ENCODE results near the gene MRPL3. TPM values are rescaled to one million over a fixed set of nuclear protein-coding genes. Genes with fewer than 3 reads are reported as not detected.
"Not testable (repeated sequence)": the region's sequence is repeated elsewhere in the genome, so short reads cannot be mapped to it uniquely, and the experiment has no call there.

MRPL3 gene
- total RNA-seq, 1 donor from 2014 or later = 120 TPM

DNA sequence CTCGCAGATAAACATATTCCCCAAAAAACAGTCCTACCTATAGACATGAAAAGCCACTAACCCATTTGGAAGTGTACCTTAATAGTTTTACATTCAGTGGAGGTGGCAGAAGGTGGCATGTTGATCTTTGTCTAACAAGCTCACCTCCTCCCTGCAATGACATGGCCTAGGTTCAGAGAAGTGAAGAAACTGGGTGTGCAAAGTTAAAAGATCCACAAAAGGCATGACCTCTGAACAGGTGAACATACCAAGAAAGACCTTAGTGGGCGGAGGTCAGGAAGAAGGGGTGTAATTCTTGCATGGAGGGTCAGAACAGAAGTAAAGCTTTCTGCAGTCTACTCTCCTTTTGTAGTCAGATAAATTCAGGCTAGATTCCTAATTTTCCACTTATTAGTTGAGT lies 822 bp downstream of the MRPL3 start:
- no peak for DNase-seq (ENCODE audit: low spot score)

GRCh38 chr3:131494706-131495105 lies 8.1 kb downstream of the MRPL3 start:
- DNase-seq (ENCODE audit: low spot score) = no peak

DNA sequence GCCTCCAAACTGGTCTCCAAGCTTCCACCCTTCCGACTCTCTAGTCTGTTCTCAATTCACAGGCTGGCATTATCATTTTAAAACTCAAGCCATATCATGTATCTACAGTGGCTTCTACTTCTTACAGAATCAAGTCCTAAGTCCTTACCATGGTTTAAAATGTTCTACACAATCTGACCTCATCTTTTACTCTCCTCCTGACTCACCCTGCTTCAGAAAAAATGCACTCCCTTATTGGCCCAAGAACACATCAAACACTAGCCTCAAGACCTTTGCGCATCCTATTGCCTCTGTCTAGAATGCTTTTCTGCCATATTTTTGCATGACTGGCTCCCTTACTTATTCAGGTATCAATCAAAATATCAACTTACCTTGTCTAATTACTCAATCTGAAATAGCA lies 11.0 kb downstream of the MRPL3 start:
- no peak for DNase-seq (ENCODE audit: low spot score)

- DNase-seq (ENCODE audit: low spot score) = no peak
These were observed 11.7 kb downstream of the MRPL3 start for GRCh38 chr3:131491084-131491483.

GRCh38 chr3:131486545-131486944 lies 16.2 kb downstream of the MRPL3 start:
- not testable (repeated sequence) for DNase-seq (ENCODE audit: low spot score)

- DNase-seq (ENCODE audit: low spot score) = peak; percentile 4
These were observed 17.7 kb downstream of the MRPL3 start for GRCh38 chr3:131485119-131485518.

GRCh38 chr3:131484496-131485111 lies 18.2 kb downstream of the MRPL3 start:
- DNase-seq (ENCODE audit: low spot score) = no peak

DNA sequence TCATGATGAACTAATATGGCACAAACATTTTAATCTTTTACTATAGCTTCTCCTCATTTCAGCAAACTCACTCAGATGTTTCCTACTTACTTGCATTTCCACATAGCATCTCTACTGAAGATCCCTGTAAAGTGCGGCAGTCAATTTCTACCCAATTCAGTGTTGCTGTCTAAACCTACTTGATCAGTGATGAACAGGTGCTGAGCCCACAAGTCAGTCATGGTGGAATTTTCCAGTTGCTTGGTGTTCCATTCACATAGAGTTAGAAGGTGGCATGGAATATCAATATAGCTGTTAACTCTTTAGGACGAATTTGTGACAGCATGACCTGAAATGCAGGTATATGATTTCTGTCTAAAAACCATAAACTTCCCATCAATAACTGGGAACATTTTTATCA lies 22.7 kb downstream of the MRPL3 start:
- DNase-seq (ENCODE audit: low spot score) = no peak

GRCh38 chr3:131477813-131478212 lies 25.0 kb downstream of the MRPL3 start:
- DNase-seq (ENCODE audit: low spot score) = no peak

- DNase-seq (ENCODE audit: low spot score) = no peak
These were observed 28.7 kb downstream of the MRPL3 start for GRCh38 chr3:131474115-131474514.

- no peak for DNase-seq (ENCODE audit: low spot score)
These were observed 32.4 kb downstream of the MRPL3 start for GRCh38 chr3:131470377-131470776.

DNA sequence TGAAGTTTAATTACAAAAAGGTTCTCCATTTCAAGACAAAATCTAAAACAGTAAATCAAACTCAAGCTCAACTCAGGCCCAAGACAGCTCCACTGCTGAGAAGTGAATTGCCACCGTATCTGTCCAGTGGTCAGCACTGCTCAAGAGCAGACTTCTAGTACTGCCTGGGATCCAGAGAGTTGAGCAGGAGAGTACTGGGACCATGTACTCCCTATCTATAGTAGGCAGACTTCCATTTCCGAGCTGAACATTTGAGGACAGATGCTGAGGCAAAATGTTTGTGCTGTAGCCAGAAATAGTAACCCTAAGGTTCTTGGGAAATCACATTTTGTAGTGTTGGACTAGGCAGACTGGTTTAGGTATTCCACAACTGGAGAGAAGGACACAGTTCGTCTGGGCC lies 44.1 kb downstream of the MRPL3 start:
- no peak for DNase-seq (ENCODE audit: low spot score)

DNA sequence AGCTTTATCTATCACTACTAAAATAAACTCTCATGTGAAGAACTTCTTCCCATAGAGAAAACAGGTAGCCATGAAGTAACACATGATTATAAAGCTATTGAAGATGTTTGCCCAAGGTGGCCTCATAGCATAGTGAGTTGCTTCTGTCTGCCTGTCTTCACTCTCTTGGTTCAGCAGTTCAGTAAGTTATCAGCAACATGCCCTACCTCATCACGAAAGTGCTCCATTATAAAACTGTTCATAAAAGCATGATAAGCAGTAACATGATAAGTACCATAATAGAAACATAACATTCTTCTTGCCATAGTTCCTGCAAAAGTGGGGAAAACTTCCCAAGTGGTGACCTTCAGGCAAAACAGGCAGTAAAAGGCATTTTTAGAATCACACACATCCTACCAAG lies 45.6 kb downstream of the MRPL3 start:
- no peak for DNase-seq (ENCODE audit: low spot score)

DNA sequence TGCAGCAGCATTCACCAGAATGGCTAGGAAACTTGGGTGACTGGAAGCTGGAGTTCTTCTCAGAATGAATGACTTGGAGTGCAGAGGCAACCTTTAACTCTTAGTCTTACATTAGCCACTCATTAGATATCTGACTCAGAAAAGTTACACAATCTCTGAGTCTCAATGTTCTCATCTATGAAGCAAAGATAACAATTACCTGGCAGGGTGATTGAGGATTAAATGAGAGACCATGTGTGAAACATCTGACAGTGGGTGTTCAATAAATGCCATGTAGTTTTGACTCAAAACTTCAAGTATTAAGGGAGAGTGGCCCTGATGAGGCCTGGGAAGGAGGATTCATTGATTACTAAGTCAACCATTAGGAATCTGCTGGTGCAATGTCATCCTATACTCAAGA lies 48.3 kb downstream of the MRPL3 start:
- DNase-seq (ENCODE audit: low spot score) = no peak

- DNase-seq (ENCODE audit: low spot score) = no peak
These were observed 49.2 kb downstream of the MRPL3 start for GRCh38 chr3:131453533-131453932.

- DNase-seq (ENCODE audit: low spot score) = no peak
These were observed 55.4 kb downstream of the MRPL3 start for GRCh38 chr3:131447349-131447748.

- no peak for DNase-seq (ENCODE audit: low spot score)
These were observed 58.6 kb downstream of the MRPL3 start for GRCh38 chr3:131444180-131444579.

DNA sequence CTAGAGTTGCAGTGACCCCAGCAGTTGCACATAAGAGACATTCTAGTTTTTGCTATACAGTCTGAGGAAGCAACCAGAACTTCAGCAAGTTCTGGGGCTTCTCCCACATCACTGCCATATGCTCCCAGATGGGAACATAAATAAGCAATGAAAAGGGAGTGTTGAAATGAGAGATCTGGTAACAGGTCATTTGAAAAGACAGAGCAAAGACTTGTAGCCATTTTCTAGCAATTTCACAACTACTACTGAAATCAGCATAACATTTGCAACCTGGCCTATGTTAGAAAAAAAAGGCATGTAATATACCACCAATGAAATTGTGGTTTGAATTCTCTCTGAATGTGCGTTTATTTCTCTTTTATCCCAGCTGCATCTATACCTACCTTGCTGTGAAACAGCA lies 63.7 kb downstream of the MRPL3 start:
- DNase-seq (ENCODE audit: low spot score) = no peak

DNA sequence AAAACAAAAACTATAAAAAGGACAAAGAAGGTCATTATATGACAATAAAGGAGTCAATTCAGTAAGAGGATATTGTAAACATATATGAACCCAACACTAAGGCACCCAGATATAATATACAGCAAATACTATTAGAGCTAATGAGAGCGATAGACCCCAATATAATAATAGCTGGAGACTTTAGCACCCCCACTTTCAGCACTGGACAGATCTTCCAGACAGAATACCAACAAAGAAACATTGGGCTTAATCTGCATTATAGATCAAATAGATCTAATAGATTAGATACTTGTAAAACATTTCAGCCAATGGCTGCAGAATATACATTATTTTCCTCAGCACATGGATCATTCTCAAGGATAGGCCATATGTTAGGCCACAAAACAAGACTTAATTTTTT lies 67.8 kb downstream of the MRPL3 start:
- no peak for DNase-seq (ENCODE audit: low spot score)

DNA sequence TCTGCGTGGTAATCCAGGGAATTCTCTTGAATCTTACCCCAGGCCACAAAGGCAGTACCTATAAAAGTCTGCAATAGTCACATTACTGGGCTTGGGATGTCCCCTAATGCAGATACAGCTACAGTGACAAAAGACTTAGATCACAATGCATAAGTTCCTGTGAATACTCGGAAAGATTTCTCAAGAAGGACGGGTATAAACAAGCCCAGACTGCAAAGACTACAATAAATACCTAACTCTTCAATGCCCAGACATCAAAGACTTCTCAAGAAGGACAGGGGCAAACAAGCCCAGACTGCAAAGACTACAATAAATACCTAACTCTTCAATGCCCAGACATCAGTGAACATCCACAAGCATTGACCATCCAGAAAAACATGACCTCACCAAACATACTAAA lies 70.3 kb downstream of the MRPL3 start:
- DNase-seq (ENCODE audit: low spot score) = no peak

GRCh38 chr3:131431754-131432153 lies 71.0 kb downstream of the MRPL3 start:
- no peak for DNase-seq (ENCODE audit: low spot score)

DNA sequence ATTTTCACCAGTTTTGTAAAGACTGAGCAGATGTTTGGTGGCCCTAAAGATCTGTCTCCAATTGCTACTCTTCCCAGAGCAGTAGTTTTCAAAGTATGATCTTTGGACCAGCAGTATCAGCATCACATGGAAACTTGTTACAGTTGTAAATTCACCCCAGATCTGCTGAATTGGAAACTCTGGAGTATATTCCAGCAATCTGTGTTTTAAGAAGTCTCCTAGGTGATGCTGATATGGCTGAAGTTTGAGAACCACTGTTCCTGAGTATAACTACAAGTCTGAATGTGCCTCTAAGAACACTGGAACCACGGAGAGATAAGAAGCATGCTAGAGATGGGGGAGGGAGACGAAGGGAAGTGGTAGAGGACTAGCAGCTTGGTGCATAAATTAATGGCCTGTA lies 75.5 kb downstream of the MRPL3 start:
- no peak for DNase-seq (ENCODE audit: low spot score)

- DNase-seq (ENCODE audit: low spot score) = no peak
These were observed 80.7 kb downstream of the MRPL3 start for GRCh38 chr3:131421957-131422498.

- no peak for DNase-seq (ENCODE audit: low spot score)
These were observed 81.5 kb downstream of the MRPL3 start for GRCh38 chr3:131421301-131421700.
